Activated CD4-positive, alpha-beta memory T cell treated with anti-CD3 and anti-CD28 coated beads, Interleukin-2, amount 10 ng/mL, durations not matched to agents 7 days and 5 days (primary cell): ENCODE measurements around the gene BLOC1S6. TPM values are rescaled to one million over a fixed set of nuclear protein-coding genes. Genes with fewer than 3 reads are reported as not detected.

Source experiments
- CTCF ChIA-PET: fragments of 350-600 bp; sonication (Branson Sonifier 250); formaldehyde crosslinking; loops from one replicate; lab custom pipeline; 2021; ENCODE audit warnings: antibody characterized with exemption, inconsistent platforms; lab: Charles Lee
- POLR2A ChIA-PET: fragments of 350-600 bp; sonication (Branson Sonifier 250); formaldehyde crosslinking; loops from one replicate; lab custom pipeline; 2021; ENCODE audit warnings: antibody characterized with exemption; lab: Charles Lee
- DNase-seq: peaks from one replicate; pipeline ENCODE4 v3.0.0-alpha.2; 2020
- H3K27ac Mint-ChIP-seq: one replicate; pipeline ENCODE4 v1.8.0; 2021; ENCODE audit warnings: mild to moderate bottlenecking, mixed read lengths
- H3K27me3 Mint-ChIP-seq: one replicate; pipeline ENCODE4 v1.8.0; 2021; ENCODE audit warnings: mixed read lengths
- H3K36me3 Mint-ChIP-seq: one replicate; pipeline ENCODE4 v1.8.0; 2021; ENCODE audit warnings: low read depth, mixed read lengths
- H3K4me1 Mint-ChIP-seq: one replicate; pipeline ENCODE4 v1.8.0; 2021; ENCODE audit warnings: mixed read lengths
- H3K4me3 Mint-ChIP-seq: one replicate; pipeline ENCODE4 v1.8.0; 2021; ENCODE audit warnings: mild to moderate bottlenecking, mixed read lengths
- H3K9me3 Mint-ChIP-seq: one replicate; pipeline ENCODE4 v1.8.0; 2021; ENCODE audit warnings: mixed read lengths
- total RNA-seq, 2 experiments: library from RNA; stranded (reverse); gene quantifications; one replicate each; pipeline ENCODE4 v1.2.3, GENCODE V29; 2021

The BLOC1S6 gene
- total RNA-seq, 2 experiments from 2014 or later = 39.3 to 43.1 TPM

GRCh38 chr15:45573961-45574629, 13.1 kb upstream of the BLOC1S6 start:
- H3K9me3 Mint-ChIP-seq = no peaks in the 10 kb centered on the region
- CTCF ChIA-PET = interaction anchor here (1.6 kb wide), 1 partner anchor 13 kb away, joined by 7 read pairs; the partner anchor contains the start of gene BLOC1S6
- no peaks in the 10 kb centered on the region for H3K36me3 Mint-ChIP-seq
- POLR2A ChIA-PET = interaction anchor here (0.6 to 2.3 kb wide), 2 partner anchors 13 to 1815 kb away, joined by 3 to 14 read pairs; partner anchors contain the start of gene BLOC1S6
- H3K27me3 Mint-ChIP-seq = peaks cover 37% of the 10 kb centered on the region
- DNase-seq = peak; percentile 18
- H3K4me3 Mint-ChIP-seq = no peak overlapping the region
- no peak overlapping the region for H3K27ac Mint-ChIP-seq
- H3K4me1 Mint-ChIP-seq = no peaks in the 10 kb centered on the region

- no peaks in the 10 kb centered on the region for H3K9me3 Mint-ChIP-seq
- no peak overlapping the region for H3K4me3 Mint-ChIP-seq
- ChIA-PET CTCF (no interaction called here), POLR2A (no interaction called here)
- H3K4me1 Mint-ChIP-seq = peaks cover 13% of the 10 kb centered on the region
- peaks cover 12% of the 10 kb centered on the region for H3K27me3 Mint-ChIP-seq
- H3K27ac Mint-ChIP-seq = no peak overlapping the region
- H3K36me3 Mint-ChIP-seq = no peaks in the 10 kb centered on the region
- DNase-seq = no peak
Observed at GRCh38 chr15:45581919-45582318, 5.3 kb upstream of the BLOC1S6 start.

- Mint-ChIP-seq H3K36me3 (no peaks in the 10 kb centered on the region), H3K4me1 (peaks cover 23% of the 10 kb centered on the region), H3K27ac (no peak overlapping the region), H3K4me3 (no peak overlapping the region), H3K27me3 (peaks cover 8% of the 10 kb centered on the region), H3K9me3 (no peaks in the 10 kb centered on the region)
- ChIA-PET CTCF (interaction anchor here (1.2 kb wide), 1 partner anchor 28 kb away, joined by 3 read pairs; no protein-coding TSS in a partner anchor), POLR2A (no interaction called here)
- DNase-seq = peak; percentile 20
Observed at GRCh38 chr15:45583731-45584639, 3.2 kb upstream of the BLOC1S6 start.

- Mint-ChIP-seq H3K4me3 (no peak overlapping the region), H3K27ac (no peak overlapping the region), H3K4me1 (peaks cover 30% of the 10 kb centered on the region), H3K27me3 (no peaks in the 10 kb centered on the region), H3K9me3 (no peaks in the 10 kb centered on the region), H3K36me3 (no peaks in the 10 kb centered on the region)
- POLR2A ChIA-PET = interaction anchor here (2.8 to 5.2 kb wide), 2 partner anchors 11 to 183 kb away, joined by 14 to 70 read pairs; a partner anchor contains a TSS
- no peak for DNase-seq
- CTCF ChIA-PET = interaction anchor here (1.2 to 3.7 kb wide), 2 partner anchors 26 to 28 kb away, joined by 3 to 18 read pairs; no protein-coding TSS in a partner anchor
Observed at GRCh38 chr15:45585069-45585791, 1.9 kb upstream of the BLOC1S6 start.

- Mint-ChIP-seq H3K4me3 (peak overlapping the region; percentile 97), H3K9me3 (no peaks in the 10 kb centered on the region), H3K36me3 (no peaks in the 10 kb centered on the region), H3K4me1 (peaks cover 32% of the 10 kb centered on the region), H3K27ac (peak overlapping the region; percentile 97), H3K27me3 (no peaks in the 10 kb centered on the region)
- ChIA-PET POLR2A (interaction anchor here (0.7 to 5.2 kb wide), 18 partner anchors 11 to 386 kb away, joined by 3 to 70 read pairs (median 6); partner anchors contain the start of gene SQOR), CTCF (interaction anchor here (1.0 to 3.7 kb wide), 6 partner anchors 12 to 184 kb away, joined by 3 to 30 read pairs (median 10); a partner anchor contains a TSS)
- DNase-seq = no peak
Observed at GRCh38 chr15:45586125-45586524, 1.1 kb upstream of the BLOC1S6 start.

- Mint-ChIP-seq H3K4me3 (peak overlapping the region; percentile 97), H3K4me1 (peaks cover 36% of the 10 kb centered on the region), H3K27ac (peak overlapping the region; percentile 97), H3K9me3 (no peaks in the 10 kb centered on the region), H3K36me3 (no peaks in the 10 kb centered on the region), H3K27me3 (no peaks in the 10 kb centered on the region)
- no peak for DNase-seq
- POLR2A ChIA-PET = interaction anchor here (0.7 to 5.2 kb wide), 27 partner anchors 10 to 909 kb away, joined by 3 to 70 read pairs (median 5); partner anchors contain the start of gene SQOR
- CTCF ChIA-PET = interaction anchor here (0.5 to 3.7 kb wide), 10 partner anchors 11 to 185 kb away, joined by 3 to 30 read pairs (median 4); a partner anchor contains a TSS
Observed at GRCh38 chr15:45586601-45587094, 531 bp upstream of the BLOC1S6 start.

GRCh38 chr15:45587863-45588170, 638 bp downstream of the BLOC1S6 start:
- Mint-ChIP-seq H3K9me3 (no peaks in the 10 kb centered on the region), H3K4me3 (peak overlapping the region; percentile 97), H3K27ac (peak overlapping the region; percentile 97), H3K36me3 (peaks cover 4% of the 10 kb centered on the region), H3K27me3 (no peaks in the 10 kb centered on the region), H3K4me1 (peaks cover 41% of the 10 kb centered on the region)
- no peak for DNase-seq
- CTCF ChIA-PET = interaction anchor here (1.1 to 3.7 kb wide), 8 partner anchors 10 to 172 kb away, joined by 3 to 30 read pairs (median 5); partner anchors contain the start of gene SQOR
- POLR2A ChIA-PET = interaction anchor here (0.6 to 5.2 kb wide), 23 partner anchors 9 to 911 kb away, joined by 3 to 70 read pairs (median 6); partner anchors contain the start of genes SLC30A4 and SQOR

- Mint-ChIP-seq H3K36me3 (peaks cover 4% of the 10 kb centered on the region), H3K4me3 (peak overlapping the region; percentile 97), H3K27me3 (no peaks in the 10 kb centered on the region), H3K4me1 (peaks cover 41% of the 10 kb centered on the region), H3K27ac (peak overlapping the region; percentile 97), H3K9me3 (no peaks in the 10 kb centered on the region)
- POLR2A ChIA-PET = interaction anchor here (0.6 to 5.2 kb wide), 20 partner anchors 8 to 911 kb away, joined by 3 to 70 read pairs (median 7); partner anchors contain the start of genes SLC30A4 and SQOR
- no peak for DNase-seq
- CTCF ChIA-PET = interaction anchor here (0.5 to 3.7 kb wide), 7 partner anchors 23 to 400 kb away, joined by 3 to 30 read pairs (median 4); partner anchors contain the start of gene SQOR
Observed at GRCh38 chr15:45588219-45588875, 1.2 kb downstream of the BLOC1S6 start.

GRCh38 chr15:45589256-45589655, 2.1 kb downstream of the BLOC1S6 start:
- H3K27me3 Mint-ChIP-seq = no peaks in the 10 kb centered on the region
- POLR2A ChIA-PET = interaction anchor here (0.6 to 5.2 kb wide), 4 partner anchors 45 to 385 kb away, joined by 3 to 70 read pairs (median 28); partner anchors contain the start of gene SQOR
- H3K4me1 Mint-ChIP-seq = peaks cover 41% of the 10 kb centered on the region
- peaks cover 9% of the 10 kb centered on the region for H3K36me3 Mint-ChIP-seq
- CTCF ChIA-PET = interaction anchor here (1.0 to 3.7 kb wide), 5 partner anchors 22 to 160 kb away, joined by 4 to 30 read pairs (median 6); partner anchors contain the start of gene SQOR
- H3K9me3 Mint-ChIP-seq = no peaks in the 10 kb centered on the region
- H3K27ac Mint-ChIP-seq = no peak overlapping the region
- DNase-seq = no peak
- peak overlapping the region; percentile 97 for H3K4me3 Mint-ChIP-seq

- Mint-ChIP-seq H3K4me3 (no peak overlapping the region), H3K4me1 (peaks cover 16% of the 10 kb centered on the region), H3K36me3 (peaks cover 40% of the 10 kb centered on the region), H3K27me3 (no peaks in the 10 kb centered on the region), H3K27ac (no peak overlapping the region), H3K9me3 (no peaks in the 10 kb centered on the region)
- ChIA-PET CTCF (interaction anchor here (0.9 to 1.1 kb wide), 2 partner anchors 17 to 137 kb away, joined by 3 to 4 read pairs; no protein-coding TSS in a partner anchor), POLR2A (no interaction called here)
- no peak for DNase-seq
Observed at GRCh38 chr15:45594319-45594718, 7.1 kb downstream of the BLOC1S6 start.
